Neural crest cell (in vitro differentiated cells): ENCODE results near the gene WNT2B. TPM values are rescaled to one million over a fixed set of nuclear protein-coding genes. Genes with fewer than 3 reads are reported as not detected.

ENCODE experiments used
- DNase-seq: peaks from one replicate; pipeline ENCODE4 v3.0.0; 2021; ENCODE audit warnings: low read depth, mixed read lengths, low spot score
- H3K27ac Mint-ChIP-seq: one replicate; pipeline ENCODE4 v1.8.0; 2021; ENCODE audit warnings: mild to moderate bottlenecking, mixed read lengths; ENCODE audit not compliant: unreplicated experiment
- H3K27me3 Mint-ChIP-seq: 2 replicates; pipeline ENCODE4 v1.8.0; 2021; ENCODE audit warnings: low read depth, mild to moderate bottlenecking, mixed read lengths
- H3K36me3 Mint-ChIP-seq: 2 replicates; pipeline ENCODE4 v1.8.0; 2021; ENCODE audit warnings: low read depth, mild to moderate bottlenecking, mixed read lengths
- H3K4me1 Mint-ChIP-seq: 2 replicates; pipeline ENCODE4 v1.8.0; 2021; ENCODE audit warnings: mixed read lengths
- H3K4me3 Mint-ChIP-seq: one replicate; pipeline ENCODE4 v1.8.0; 2021; ENCODE audit warnings: mild to moderate bottlenecking, mixed read lengths
- H3K9me3 Mint-ChIP-seq: 2 replicates; pipeline ENCODE4 v1.8.0; 2021; ENCODE audit warnings: mixed read lengths
- long read RNA-seq: library from polyadenylated mRNA; unstranded; transcript quantifications from one replicate; pipeline ENCODE4 v2.0.0, GENCODE V29; 2020
- total RNA-seq: library from RNA; stranded (reverse); gene quantifications from 2 replicates; pipeline ENCODE4 v1.2.1, GENCODE V29; 2021
- TF ChIP-seq, protein P1 (sequence below): fragments of 200-600 bp; sonication (generic); conservative IDR thresholded peaks from 2 replicates; pipeline ENCODE4 v1.5.0; 2021; ENCODE audit warnings: antibody characterized with exemption, mild to moderate bottlenecking

Gene WNT2B
- total RNA-seq, result 1.3 and 1.5 TPM in 2 replicates
- long read RNA-seq, result 0 reads

- Mint-ChIP-seq H3K27ac (no peak within 1 kb of the TSS), H3K4me1 (no peaks in the 10 kb centered on the region), H3K9me3 (no peaks in the 10 kb centered on the region), H3K27me3 (peaks cover 87% of the 10 kb centered on the region), H3K36me3 (no peaks in the 10 kb centered on the region), H3K4me3 (peak within 1 kb of the TSS; percentile 70)
- TF ChIP-seq, protein P1, sequence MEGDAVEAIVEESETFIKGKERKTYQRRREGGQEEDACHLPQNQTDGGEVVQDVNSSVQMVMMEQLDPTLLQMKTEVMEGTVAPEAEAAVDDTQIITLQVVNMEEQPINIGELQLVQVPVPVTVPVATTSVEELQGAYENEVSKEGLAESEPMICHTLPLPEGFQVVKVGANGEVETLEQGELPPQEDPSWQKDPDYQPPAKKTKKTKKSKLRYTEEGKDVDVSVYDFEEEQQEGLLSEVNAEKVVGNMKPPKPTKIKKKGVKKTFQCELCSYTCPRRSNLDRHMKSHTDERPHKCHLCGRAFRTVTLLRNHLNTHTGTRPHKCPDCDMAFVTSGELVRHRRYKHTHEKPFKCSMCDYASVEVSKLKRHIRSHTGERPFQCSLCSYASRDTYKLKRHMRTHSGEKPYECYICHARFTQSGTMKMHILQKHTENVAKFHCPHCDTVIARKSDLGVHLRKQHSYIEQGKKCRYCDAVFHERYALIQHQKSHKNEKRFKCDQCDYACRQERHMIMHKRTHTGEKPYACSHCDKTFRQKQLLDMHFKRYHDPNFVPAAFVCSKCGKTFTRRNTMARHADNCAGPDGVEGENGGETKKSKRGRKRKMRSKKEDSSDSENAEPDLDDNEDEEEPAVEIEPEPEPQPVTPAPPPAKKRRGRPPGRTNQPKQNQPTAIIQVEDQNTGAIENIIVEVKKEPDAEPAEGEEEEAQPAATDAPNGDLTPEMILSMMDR, result no peak
- DNase-seq, result peak; percentile 15
Observed at GRCh38 chr1:112508278-112509004, at the start of gene WNT2B. Gene WNT2B (plus strand): TSS chr1:112508965. CDS start chr1:112509263, 298 bp downstream.

DNA sequence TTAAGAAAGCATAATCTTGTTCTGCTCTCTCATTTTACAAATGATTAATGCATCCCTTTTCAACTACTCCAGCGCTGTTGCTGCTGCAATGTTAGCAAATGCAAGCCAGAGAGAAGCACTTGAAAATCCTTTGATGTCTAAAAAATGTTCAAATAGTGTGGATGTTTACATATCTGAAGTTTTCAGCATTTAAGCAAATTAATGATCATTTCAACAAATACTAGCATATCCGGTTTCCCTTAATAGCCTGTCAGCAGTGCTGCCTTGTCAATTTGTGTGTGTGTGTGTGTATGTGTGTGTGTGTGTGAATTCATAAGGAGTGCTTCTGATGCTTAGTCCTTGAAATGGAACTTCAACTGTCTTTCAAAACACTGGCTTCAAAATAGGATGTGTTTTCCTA, 48.1 kb upstream of the WNT2B start:
- Mint-ChIP-seq H3K4me3 (no peak overlapping the region), H3K36me3 (peaks cover 8% of the 10 kb centered on the region), H3K4me1 (peaks cover 6% of the 10 kb centered on the region), H3K9me3 (no peaks in the 10 kb centered on the region), H3K27me3 (no peaks in the 10 kb centered on the region), H3K27ac (no peak overlapping the region)
- TF ChIP-seq, protein P1, result no peak
- no peak for DNase-seq

DNA sequence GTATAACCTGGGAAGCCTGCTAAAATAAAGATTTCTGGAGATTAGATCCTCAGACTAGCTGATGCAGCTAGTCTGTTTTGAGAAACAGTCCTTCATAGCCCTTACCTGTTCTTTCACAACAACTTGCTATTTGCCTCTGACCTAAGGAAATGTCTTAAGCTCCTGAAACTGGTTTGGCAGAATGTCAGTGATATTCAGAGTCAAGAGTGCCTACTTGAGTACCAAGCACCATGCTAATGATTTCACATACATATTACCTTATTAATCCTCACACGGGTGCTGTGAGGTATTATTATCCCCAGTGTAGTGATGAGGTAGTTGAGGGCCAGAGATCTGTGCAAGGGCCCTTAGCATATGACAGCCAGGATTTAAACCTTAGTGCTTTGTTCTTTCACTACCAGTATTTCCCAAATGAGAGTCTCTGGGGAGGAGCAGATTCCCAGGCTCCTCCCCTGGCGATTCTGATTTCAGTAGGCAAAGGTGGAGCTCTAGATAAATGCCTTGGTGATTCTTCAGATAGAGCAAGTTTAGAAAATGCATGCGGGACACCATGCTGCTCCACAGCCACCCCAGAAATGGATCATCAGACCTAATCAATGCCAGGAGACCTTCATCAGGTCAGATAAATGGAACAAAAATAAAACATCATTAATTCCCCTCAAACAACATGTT, 47.4 kb upstream of the WNT2B start:
- no peak overlapping the region for H3K4me3 Mint-ChIP-seq
- H3K9me3 Mint-ChIP-seq, result no peaks in the 10 kb centered on the region
- DNase-seq, result no peak
- H3K4me1 Mint-ChIP-seq, result peaks cover 13% of the 10 kb centered on the region
- TF ChIP-seq, protein P1, result no peak
- H3K27me3 Mint-ChIP-seq, result peaks cover 2% of the 10 kb centered on the region
- H3K27ac Mint-ChIP-seq, result no peak overlapping the region
- peaks cover 8% of the 10 kb centered on the region for H3K36me3 Mint-ChIP-seq

DNA sequence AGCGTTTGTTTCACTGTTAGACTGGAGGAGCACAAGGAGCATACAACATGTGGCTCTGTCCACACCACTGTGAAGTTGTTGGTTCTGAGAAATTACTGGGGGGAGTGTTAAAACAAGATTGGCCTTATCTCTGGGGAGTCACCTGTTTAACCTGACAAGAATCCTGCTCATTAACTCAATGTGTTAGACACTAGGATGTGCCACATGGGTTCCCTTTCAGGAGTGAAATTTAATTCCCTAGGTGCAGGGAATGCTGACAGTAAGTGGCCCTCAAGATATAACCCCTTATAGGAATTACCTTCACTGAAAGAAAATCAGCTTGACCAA, 45.8 kb upstream of the WNT2B start:
- Mint-ChIP-seq H3K4me3 (no peak overlapping the region), H3K9me3 (no peaks in the 10 kb centered on the region), H3K27me3 (peaks cover 3% of the 10 kb centered on the region), H3K27ac (no peak overlapping the region), H3K4me1 (peaks cover 20% of the 10 kb centered on the region), H3K36me3 (no peaks in the 10 kb centered on the region)
- TF ChIP-seq, protein P1, result no peak
- DNase-seq, result no peak

DNA sequence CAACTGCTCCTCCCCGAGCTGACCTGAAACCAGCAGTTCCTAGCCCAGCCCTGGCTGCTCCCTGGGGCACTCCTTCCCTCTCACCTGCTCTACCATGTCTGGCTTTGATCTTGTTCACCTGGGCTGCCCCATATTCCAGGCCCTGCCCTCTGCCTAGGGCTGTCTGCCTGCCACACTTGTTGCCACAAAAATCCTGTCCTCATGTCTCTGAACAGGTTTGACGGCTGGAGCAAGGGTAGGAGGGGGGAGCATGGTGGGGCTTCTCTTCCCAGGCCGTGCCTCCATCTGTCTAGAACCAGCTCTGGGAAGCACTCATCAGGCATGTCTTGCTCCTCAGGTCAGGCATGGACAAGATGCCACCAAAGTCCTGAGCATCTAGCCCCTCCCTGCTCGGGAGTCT, 44.3 kb upstream of the WNT2B start:
- peaks cover 20% of the 10 kb centered on the region for H3K4me1 Mint-ChIP-seq
- no peak overlapping the region for H3K27ac Mint-ChIP-seq
- H3K4me3 Mint-ChIP-seq, result no peak overlapping the region
- peaks cover 3% of the 10 kb centered on the region for H3K27me3 Mint-ChIP-seq
- no peak for DNase-seq
- H3K36me3 Mint-ChIP-seq, result no peaks in the 10 kb centered on the region
- TF ChIP-seq, protein P1, result no peak
- H3K9me3 Mint-ChIP-seq, result no peaks in the 10 kb centered on the region
